Keratinocyte (primary cell): Measurements from ENCODE around the gene TGFB1I1. TPM values are rescaled to one million over a fixed set of nuclear protein-coding genes. Genes with fewer than 3 reads are reported as not detected.

Experiments
- DNase-seq: peaks from one replicate; pipeline ENCODE4 v3.0.0-alpha.2; 2011; ENCODE audit warnings: low read depth, missing footprints, low spot score
- FAIRE-seq: peaks from 2 replicates; lab custom pipeline; 2011; peaks lifted over from hg19 to GRCh38; lab: Jason Lieb, UNC
- H2AFZ ChIP-seq: 2 replicates; pipeline ENCODE4 v1.6.0; 2012; ENCODE audit warnings: low read length, control low read depth, inconsistent platforms; ENCODE audit not compliant: control insufficient read depth
- H3K27ac ChIP-seq: 2 replicates; pipeline ENCODE4 v1.5.1; 2011; ENCODE audit warnings: low read length; ENCODE audit not compliant: control insufficient read depth, insufficient read depth
- H3K27me3 ChIP-seq: 3 replicates; pipeline ENCODE4 v1.6.0; 2011; ENCODE audit warnings: low read length; ENCODE audit not compliant: control insufficient read depth, insufficient read depth; ENCODE audit errors: extremely low read depth
- H3K36me3 ChIP-seq, 2 experiments: 2 replicates in 1 of 2; 3 replicates in 1 of 2; pipeline ENCODE4 v1.5.1; 2011; ENCODE audit warnings: low read length in 2 of 2, mild to moderate bottlenecking in 1 of 2; ENCODE audit not compliant: control insufficient read depth in 2 of 2, insufficient read depth in 2 of 2; ENCODE audit errors: extremely low read depth in 1 of 2
- H3K4me1 ChIP-seq: 3 replicates; pipeline ENCODE4 v1.5.1; 2011; ENCODE audit warnings: low read length; ENCODE audit not compliant: control insufficient read depth, insufficient read depth; ENCODE audit errors: extremely low read depth
- H3K4me2 ChIP-seq: 3 replicates; pipeline ENCODE4 v1.6.0; 2011; ENCODE audit warnings: low read depth, low read length; ENCODE audit not compliant: control insufficient read depth, insufficient read depth; ENCODE audit errors: extremely low read depth
- H3K4me3 ChIP-seq, 3 experiments: fragments of 200-600 bp in 1 of 3; sonication (generic) in 1 of 3; 2 replicates in 2 of 3; 3 replicates in 1 of 3; pipeline ENCODE4 v1.5.1; 2011 to 2016; ENCODE audit warnings: low read length in 3 of 3, mild to moderate bottlenecking in 3 of 3, control low read depth in 2 of 3, inconsistent platforms in 1 of 3, low read depth in 1 of 3, mixed read lengths in 1 of 3, mixed run types in 1 of 3, moderate library complexity in 1 of 3; ENCODE audit not compliant: control insufficient read depth in 2 of 3, insufficient read depth in 2 of 3; ENCODE audit errors: extremely low read depth in 1 of 3
- H3K79me2 ChIP-seq: 2 replicates; pipeline ENCODE4 v1.6.0; 2012; ENCODE audit warnings: low read length; ENCODE audit not compliant: control insufficient read depth, insufficient read depth
- H3K9ac ChIP-seq: 3 replicates; pipeline ENCODE4 v1.6.0; 2011; ENCODE audit warnings: low read length; ENCODE audit not compliant: control insufficient read depth, insufficient read depth; ENCODE audit errors: extremely low read depth
- H3K9me1 ChIP-seq: 3 replicates; pipeline ENCODE4 v1.6.0; 2011; ENCODE audit warnings: low read length; ENCODE audit not compliant: control insufficient read depth, insufficient read depth; ENCODE audit errors: extremely low read depth
- H3K9me3 ChIP-seq: 2 replicates; pipeline ENCODE4 v1.5.1; 2012; ENCODE audit warnings: low read depth, low read length; ENCODE audit not compliant: control insufficient read depth
- H4K20me1 ChIP-seq: 3 replicates; pipeline ENCODE4 v1.6.0; 2011; ENCODE audit warnings: low read length; ENCODE audit not compliant: control insufficient read depth, insufficient read depth; ENCODE audit errors: extremely low read depth
- EZH2 ChIP-seq: IDR thresholded peaks from one replicate; pipeline ENCODE4 v1.6.1; 2012; ENCODE audit warnings: inconsistent platforms, mild to moderate bottlenecking, low read length, moderate library complexity
- dilution Hi-C: fragments of 300-500 bp; cut with MboI; formaldehyde crosslinking; loops from one replicate; pipeline ENCODE4 v1.7.0; 2020; ENCODE audit warnings: low sequenced_read_pairs; ENCODE audit not compliant: extremely low pct_ligation_motif_present
- polyA plus RNA-seq, 5 experiments: library from polyadenylated mRNA; depleted of rRNA in 3 of 5; stranded (reverse) in 3 of 5; stranded (forward) in 1 of 5; unstranded in 1 of 5; fragments of >200 nt; gene quantifications; 1 replicate in 1 of 5; 2 replicates in 3 of 5; 3 replicates in 1 of 5; pipeline versions ENCODE4 v1.2.1 to v1.2.3, GENCODE V29; 2011 to 2012; ENCODE audit warnings: missing spikeins in 2 of 5, low read depth in 1 of 5, low replicate concordance in 1 of 5
- TF ChIP-seq, protein P1 (sequence below), 3 experiments: IDR thresholded peaks in 1 of 3; conservative IDR thresholded peaks in 1 of 3; optimal IDR thresholded peaks in 1 of 3; 2 replicates in 2 of 3; 3 replicates in 1 of 3; pipeline versions ENCODE3 to v1.5.1; 2011; ENCODE audit warnings: low read length in 3 of 3, mild to moderate bottlenecking in 3 of 3, moderate library complexity in 2 of 3, control low read depth in 1 of 3, inconsistent platforms in 1 of 3; ENCODE audit not compliant: insufficient read depth in 2 of 3; ENCODE audit errors: extremely low read depth in 1 of 3

The TGFB1I1 gene
- polyA plus RNA-seq, 1 donor (not counting 4 experiments of a cell fraction or from before 2014, with no cell fraction given): 3.7 TPM

- DNase-seq (no peak), FAIRE-seq (no peak)
- Histone ChIP-seq H3K9me3 (no peaks in the 10 kb centered on the region), H3K27ac (no peak overlapping the region), H3K4me2 (no peak overlapping the region), H3K4me3 (no peak overlapping the region), H3K9ac (no peak overlapping the region), H3K9me1 (no peaks in the 10 kb centered on the region), H3K27me3 (no peaks in the 10 kb centered on the region), H2AFZ (no peak overlapping the region), H4K20me1 (no peaks in the 10 kb centered on the region), H3K4me1 (no peaks in the 10 kb centered on the region), H3K79me2 (no peaks in the 10 kb centered on the region), H3K36me3 (peaks cover 9 to 21% of the 10 kb centered on the region in 2 experiments)
- dilution Hi-C loops: no loop called here
- TF ChIP-seq, protein P1, sequence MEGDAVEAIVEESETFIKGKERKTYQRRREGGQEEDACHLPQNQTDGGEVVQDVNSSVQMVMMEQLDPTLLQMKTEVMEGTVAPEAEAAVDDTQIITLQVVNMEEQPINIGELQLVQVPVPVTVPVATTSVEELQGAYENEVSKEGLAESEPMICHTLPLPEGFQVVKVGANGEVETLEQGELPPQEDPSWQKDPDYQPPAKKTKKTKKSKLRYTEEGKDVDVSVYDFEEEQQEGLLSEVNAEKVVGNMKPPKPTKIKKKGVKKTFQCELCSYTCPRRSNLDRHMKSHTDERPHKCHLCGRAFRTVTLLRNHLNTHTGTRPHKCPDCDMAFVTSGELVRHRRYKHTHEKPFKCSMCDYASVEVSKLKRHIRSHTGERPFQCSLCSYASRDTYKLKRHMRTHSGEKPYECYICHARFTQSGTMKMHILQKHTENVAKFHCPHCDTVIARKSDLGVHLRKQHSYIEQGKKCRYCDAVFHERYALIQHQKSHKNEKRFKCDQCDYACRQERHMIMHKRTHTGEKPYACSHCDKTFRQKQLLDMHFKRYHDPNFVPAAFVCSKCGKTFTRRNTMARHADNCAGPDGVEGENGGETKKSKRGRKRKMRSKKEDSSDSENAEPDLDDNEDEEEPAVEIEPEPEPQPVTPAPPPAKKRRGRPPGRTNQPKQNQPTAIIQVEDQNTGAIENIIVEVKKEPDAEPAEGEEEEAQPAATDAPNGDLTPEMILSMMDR (optimal IDR thresholded peaks at IDR 0.05 in 1 of 3, IDR thresholded peaks at IDR 0.05 in 1 of 3, conservative IDR thresholded peaks at IDR 0.05 in 1 of 3; ENCODE audit: extremely low read depth in 1 of 3, insufficient read depth in 2 of 3, low read length in 3 of 3): no peak
- no peak for TF ChIP-seq EZH2
Measured at GRCh38 chr16:31493506-31494125, 21.7 kb downstream of the TGFB1I1 start.

DNA sequence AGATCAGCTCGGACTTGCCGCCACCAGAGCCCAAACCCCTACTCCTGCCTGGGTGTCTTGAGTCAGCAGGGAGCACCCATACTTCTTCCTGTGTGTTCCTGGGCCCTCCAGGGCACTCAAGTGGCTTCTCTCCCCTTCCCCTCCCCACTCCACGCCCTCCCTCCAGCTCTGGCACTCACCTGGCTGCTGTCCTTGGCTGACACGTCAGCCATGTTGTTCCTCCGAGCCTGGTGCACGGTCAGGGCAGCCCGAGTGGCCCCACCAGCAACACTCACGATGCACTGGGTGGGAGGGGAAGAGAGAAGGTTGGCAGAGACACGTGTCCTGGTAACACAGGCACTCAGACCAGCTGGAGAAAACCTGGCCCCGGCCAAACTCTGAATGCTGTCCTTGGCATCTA is 24.7 kb downstream of the TGFB1I1 start:
- TF ChIP-seq, protein P1 (optimal IDR thresholded peaks at IDR 0.05 in 1 of 3, IDR thresholded peaks at IDR 0.05 in 1 of 3, conservative IDR thresholded peaks at IDR 0.05 in 1 of 3; ENCODE audit: extremely low read depth in 1 of 3, insufficient read depth in 2 of 3, low read length in 3 of 3): no peak
- no peak for TF ChIP-seq EZH2
- Histone ChIP-seq H3K27ac (no peak overlapping the region), H3K27me3 (no peaks in the 10 kb centered on the region), H3K4me3 (no peak overlapping the region), H3K79me2 (no peaks in the 10 kb centered on the region), H3K4me2 (no peak overlapping the region), H2AFZ (no peak overlapping the region), H3K9me3 (no peaks in the 10 kb centered on the region), H3K4me1 (no peaks in the 10 kb centered on the region), H4K20me1 (no peaks in the 10 kb centered on the region), H3K9ac (no peak overlapping the region), H3K9me1 (no peaks in the 10 kb centered on the region), H3K36me3 (peaks cover 16 to 24% of the 10 kb centered on the region in 2 experiments)
- DNase-seq (no peak), FAIRE-seq (no peak)
- dilution Hi-C loops: no loop called here
